NCI-H748 treated with DMSO at 0.1 percent for 48 hours (cell line): ENCODE data around the gene KDM4F.
"Not testable (repeated sequence)": the region's sequence is repeated elsewhere in the genome, so short reads cannot be mapped to it uniquely, and the experiment has no call there.

Source experiments
- DNase-seq: peaks from one replicate; lab custom pipeline; 2025; lab: John Stamatoyannopoulos, UW

Gene KDM4F

DNA sequence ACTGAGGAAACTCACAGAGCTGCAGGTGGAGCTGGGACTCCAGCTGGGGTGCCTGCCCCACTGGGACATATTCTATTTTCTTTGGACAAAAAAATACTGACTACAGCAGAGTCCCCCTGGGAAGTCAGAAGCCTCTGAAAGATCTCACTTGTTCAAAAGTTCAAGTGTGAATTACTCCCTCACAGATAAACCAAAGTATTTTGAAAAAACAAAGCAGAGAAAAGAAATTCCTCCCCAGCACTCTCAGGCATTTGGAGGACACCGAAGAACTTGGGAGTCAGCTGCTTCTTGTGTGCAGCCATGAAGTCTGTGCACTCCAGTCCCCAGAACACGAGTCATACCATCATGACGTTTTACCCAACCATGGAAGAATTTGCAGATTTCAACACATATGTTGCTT, at the start of gene KDM4F:
Gene KDM4F (plus strand): TSS at position 301 of the 400 bp plus-strand sequence.
- DNase-seq, result not testable (repeated sequence)

DNA sequence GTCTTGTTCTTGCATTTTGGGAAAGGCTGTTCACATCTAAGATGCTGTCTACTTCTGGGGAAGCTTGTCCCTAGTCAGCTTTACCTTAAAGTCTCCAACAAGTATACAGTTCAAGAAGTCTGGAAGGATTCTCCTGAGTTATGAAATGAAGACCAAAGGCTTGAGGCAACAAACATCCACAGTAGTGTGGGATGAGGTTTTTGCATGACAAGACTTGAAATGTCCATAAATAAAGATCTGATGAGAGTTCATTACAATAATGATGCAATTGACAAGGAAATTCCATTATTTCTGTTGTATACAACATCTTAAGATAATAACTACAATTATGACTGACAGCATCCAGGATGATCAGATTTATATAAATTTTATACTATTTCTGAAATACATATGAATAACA, 45.5 kb upstream of the KDM4F start:
- no peak for DNase-seq

DNA sequence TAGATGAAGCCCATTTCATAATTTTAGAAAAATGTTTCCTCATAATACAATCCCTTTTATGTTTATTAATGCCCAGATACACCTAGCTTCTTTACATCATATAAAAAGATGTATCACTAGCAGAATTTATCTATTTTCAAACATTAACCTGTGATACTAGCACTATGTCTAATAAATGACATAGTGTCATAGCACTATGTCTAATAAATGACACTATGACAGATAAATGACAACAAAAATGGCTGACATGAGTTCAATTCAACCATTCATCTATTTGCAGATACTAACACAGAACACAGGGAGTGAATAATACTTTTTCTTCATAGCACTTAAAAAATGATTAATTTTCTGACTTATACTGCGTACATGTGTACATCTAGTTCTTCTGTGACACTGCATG, 43.6 kb upstream of the KDM4F start:
- DNase-seq, result no peak

DNA sequence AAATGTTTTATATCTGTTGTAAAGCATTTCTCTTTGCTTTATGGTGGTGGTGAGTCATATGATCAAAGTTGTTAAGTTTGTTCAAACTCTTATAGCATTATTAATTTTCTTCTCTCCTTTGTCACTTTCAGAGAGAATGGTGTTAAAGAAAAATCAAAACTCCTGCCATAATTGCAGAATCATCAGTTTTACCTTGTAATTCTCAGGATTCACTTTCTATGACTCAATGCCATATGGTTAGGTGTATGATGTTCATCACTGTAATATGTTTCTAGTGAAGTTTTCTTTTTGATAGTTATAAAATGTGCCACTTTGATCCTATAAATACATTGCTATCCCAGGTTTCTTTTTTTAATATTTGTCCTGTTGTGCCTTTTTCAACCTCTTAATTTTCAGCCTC, 37.8 kb upstream of the KDM4F start:
- DNase-seq, result no peak

DNA sequence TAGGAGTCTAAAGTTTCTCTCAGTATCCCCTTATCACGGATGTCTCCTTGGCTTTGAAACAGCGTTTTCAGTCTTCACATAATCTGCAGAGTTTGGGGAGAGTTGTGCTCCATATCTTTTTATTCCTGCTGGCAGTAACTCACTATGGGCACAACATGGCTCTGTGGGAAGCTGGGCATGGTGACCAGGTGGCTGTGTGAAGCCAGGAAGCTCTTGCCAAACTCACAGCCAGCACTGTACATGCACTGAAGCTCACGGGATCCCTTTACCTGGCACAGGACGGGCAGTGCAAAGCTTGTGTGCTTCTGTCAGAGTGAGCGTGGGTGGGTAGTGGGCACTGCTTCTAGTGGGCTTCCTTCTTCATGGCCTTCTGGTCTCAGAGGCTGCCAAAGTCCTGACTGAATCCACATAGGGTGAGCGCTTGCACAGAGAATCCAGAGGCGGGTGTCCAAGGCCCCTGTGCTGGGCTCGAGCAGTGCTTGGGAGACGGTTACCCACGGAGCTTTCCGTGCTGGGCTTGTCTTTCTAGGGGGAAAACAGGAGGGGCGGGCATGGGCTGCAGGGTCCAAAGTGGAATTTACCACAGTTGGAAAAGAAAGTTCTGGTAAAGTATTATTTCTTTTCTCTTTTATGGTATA, 34.9 kb upstream of the KDM4F start:
- no peak for DNase-seq

DNA sequence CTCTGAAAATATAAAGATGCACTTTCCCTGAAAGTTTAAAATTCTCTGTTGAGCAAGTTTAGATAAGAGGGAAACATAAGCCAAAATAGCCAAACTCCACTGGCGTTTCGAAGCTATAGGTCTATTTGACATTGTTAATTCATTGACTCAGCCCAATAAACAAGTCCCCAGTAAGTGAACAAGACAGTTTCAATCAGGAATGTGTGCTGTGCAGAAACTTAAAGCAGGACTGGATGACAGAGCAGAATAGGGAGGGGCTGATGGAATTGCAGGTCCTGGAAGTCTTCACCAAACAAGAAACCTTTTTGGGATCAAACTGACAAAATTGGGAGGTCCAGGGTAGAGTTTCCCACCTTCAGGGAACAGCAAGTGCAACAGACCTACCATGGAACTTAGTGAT, 33.1 kb upstream of the KDM4F start:
- DNase-seq, result no peak

DNA sequence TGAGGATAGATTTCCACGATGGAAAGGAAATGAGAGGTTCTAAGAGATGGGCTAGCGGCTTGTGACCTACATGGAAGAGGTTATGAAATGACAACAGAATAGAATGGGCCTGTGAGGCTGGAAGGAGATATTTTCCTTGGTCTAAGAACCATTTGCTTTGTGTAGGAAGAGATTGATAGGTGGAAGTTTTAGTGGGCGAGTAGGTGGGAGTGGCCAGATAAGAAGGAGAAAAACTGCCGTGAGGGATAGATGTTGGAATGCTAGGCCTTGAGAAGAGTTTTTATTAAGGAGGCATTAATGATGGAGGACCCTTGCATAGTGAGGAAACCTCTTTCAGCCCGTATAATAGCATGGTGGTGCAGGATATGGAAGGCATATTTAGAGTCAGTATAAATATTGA, 27.8 kb upstream of the KDM4F start:
- not testable (repeated sequence) for DNase-seq

DNA sequence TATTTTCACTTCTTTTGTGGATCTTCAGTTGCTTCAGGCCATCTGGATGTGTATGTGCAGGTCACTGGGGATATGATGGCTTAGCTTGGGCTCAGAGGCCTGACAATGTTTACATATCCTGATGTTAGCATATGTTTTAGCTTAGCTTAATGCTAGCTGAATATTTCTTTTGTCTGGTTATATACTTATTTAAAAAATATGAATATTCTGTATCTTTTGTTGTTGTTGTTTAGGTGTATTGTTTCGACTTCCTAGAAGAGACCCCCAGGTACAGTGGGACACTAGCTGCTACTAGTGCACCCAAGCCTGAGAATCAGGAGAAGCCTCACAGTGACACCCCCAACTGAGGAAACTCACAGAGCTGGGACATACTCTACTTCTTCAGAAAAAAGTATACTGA, 24.3 kb upstream of the KDM4F start, which contains the start of gene KDM4E:
Gene KDM4E (plus strand): TSS at position 301 of the 400 bp plus-strand sequence. CDS start 300 bp downstream, outside the sequence.
- no peak for DNase-seq

DNA sequence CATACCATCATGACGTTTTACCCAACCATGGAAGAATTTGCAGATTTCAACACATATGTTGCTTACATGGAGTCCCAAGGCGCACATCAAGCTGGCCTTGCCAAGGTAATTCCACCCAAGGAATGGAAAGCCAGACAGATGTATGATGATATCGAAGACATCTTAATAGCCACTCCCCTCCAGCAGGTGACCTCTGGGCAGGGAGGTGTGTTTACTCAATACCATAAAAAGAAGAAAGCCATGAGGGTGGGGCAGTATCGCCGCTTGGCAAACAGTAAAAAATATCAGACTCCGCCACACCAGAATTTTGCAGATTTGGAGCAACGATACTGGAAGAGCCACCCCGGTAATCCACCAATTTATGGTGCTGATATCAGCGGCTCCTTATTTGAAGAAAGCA, 23.6 kb upstream of the KDM4F start:
- not testable (repeated sequence) for DNase-seq

DNA sequence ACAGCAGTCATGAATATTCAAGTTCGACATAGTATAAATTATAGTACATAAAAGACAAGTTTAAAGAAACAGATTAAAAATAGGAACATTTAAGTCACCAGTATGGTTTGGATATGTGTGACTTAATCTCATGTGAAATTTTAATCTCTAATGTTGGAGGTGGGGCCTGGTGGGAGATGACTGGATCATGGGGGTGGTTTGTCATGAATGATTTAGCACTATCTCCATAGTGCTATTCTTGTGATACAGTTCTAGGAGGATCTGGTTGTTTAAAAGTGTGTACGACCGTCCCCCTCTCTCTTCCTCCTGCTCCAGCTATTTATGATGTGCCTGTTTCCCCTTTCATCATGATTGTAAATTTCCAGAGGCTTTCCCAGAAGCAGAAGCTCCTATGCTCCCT, 20.9 kb upstream of the KDM4F start:
- no peak for DNase-seq

DNA sequence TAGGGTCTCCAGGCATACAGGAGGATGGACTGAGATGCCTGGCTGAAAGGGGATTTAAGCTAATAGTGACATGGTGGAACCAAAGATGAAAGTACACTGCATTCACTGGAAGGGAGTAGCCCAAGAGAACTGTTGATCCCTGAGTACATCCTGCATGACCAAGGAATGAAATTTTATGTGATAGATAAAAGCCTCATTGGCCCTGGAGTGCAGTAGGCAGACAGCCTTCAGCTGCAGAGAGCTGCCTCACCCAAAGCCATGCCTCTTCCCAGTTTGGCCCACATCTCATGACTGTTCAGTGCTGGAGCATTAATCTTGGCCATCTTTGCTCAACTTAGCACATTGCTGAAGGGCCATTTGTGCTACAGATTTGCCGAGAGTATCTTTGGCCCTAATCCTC, 16.2 kb upstream of the KDM4F start:
- DNase-seq, result no peak

DNA sequence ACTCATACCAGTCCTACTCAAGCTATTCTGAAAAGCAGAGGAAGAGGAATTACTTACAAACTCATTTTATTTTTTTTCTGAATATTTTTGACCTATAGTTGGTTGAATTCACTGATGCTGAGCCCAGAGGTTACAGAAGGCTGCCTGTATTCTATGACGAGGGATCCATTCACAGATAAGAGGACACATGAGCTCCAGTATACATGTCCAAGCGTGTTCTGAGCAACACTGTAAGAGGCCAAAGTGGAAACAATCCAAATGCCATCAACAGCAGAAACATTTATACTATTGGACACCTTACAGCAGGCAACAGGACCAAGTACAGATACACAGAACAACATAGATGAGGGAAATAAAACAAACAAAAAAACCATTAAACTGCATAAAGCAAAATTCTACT, 13.9 kb upstream of the KDM4F start:
- no peak for DNase-seq

DNA sequence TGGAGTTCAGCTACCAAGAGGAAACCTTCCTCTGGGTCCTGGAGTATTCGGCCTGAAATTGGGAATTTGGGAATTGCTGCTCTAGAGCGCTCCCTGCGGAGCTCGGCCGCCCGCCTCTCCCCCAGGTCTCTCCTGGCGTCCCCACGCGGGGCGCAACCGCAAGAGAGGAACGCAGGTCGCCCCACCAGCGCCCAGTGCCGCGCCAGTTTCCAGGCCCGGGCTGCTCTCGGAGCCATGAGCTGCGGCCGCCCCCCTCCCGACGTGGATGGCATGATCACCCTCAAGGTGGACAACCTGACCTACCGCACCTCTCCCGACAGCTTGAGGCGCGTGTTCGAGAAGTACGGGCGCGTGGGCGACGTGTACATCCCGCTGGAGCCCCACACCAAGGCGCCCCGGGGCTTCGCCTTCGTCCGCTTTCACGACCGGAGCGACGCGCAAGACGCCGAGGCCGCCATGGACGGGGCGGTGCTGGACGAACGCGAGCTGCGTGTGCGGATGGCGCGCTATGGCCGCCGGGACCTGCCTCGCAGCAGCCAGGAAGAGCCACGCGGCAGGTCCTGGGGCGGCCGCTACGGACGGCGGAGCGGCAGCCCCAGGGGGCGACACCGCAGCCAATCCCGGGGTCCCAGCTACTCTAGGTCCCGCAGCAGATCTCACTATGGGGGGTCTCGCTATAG, 11.7 kb upstream of the KDM4F start:
- not testable (repeated sequence) for DNase-seq

DNA sequence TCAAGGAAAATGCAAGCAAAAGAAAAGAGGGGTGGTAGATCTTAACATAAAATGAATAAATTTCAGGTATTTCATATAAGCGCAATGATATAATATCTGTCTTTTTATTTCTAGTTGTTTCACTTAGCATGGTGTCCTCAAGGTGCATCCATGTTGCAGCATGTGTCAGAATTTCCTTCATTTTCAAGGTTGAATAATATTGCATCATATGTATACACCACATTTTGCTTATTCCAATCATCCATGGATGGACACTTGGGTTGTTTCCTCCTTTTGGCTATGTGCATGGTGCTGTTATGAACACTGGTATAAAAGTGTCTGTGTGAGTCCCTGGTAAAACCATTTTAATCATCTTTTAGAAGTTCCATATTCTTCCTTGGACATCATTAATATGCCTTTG, 7.0 kb upstream of the KDM4F start:
- DNase-seq, result no peak

DNA sequence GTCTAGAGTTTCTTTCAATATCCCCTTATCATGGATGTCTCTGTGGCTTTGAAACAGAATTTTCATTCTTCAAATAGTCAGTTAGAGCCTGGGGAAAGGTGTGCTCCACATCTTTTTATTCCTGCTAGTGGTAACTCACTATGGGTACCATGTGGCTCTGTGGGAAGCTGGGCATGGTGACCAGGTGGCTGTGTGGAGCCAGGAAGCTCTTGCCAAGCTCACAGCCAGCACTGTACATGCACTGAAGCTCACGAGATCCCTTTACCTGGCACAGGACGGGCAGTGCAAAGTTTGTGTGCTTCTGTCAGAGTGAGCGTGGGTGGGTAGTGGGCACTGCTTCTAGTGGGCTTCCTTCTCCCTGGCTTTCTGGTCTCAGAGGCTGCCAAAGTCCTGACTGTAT, 6.3 kb upstream of the KDM4F start:
- no peak for DNase-seq

DNA sequence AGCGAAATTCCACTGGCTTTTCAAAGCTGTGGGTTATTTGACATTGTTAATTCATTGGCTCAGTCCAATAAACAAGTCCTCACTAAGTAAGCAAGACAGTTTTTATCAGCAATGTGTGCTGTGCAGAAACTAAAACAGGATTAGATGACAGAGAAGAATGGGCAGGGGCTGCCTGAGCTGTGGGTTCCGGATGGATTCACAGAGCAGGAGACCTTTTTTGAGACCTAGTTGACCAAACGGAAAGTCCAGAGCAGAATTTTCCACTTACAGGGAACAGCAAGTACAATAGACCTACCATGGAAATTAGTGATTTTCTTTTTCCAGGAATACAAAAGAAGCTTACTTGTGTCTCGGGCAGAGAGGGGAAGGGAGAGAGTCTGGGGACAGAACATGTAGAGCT, 5.2 kb upstream of the KDM4F start:
- no peak for DNase-seq

DNA sequence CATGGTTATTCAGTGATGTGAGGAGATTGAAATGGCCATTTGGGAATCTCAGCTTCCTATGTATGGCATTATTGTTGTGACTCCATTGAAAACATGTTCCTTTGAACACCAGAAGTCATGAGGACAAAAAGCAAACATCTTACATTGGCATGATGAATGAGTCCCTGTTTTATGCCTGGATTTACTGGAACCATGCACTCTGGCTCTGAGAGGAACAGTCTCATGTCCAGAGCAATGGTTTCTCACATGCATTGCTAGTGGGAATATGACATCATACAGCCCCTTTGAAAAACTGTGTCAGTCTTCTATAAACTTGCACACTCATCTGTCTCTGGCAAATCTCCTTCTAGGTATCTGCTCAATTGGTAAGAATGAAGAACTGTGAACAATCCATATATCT, 3.4 kb upstream of the KDM4F start:
- no peak for DNase-seq

DNA sequence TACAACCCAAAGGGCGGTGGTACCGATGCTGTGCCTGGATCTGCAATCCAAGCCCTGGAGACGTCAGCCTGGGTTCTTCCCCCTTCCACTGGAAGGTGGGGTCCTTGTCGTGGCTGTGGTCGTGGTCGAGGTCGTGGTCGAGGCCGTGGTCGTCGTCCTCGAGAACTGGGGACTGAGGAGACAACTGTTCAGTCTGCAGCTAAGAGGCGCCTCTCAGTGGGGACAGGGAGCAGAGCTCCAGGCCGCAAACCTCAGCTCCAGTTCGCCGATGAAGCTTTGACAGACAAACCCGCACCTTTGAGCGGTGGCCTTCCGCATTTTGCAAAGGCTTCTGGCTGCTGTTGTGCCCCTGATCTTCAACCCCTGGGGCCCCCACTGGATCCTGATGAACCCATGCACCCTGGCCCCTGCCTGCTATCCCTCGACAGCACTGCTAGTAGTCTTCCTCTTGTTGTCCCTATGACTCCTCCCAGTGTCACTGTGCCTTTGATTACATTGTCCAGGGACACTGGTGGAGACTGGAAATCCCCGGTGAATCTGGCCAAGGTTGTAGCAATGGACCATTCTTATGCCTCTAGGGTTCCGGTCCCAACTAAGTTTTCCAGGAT, 1.5 kb downstream of the KDM4F start:
- DNase-seq, result no peak

DNA sequence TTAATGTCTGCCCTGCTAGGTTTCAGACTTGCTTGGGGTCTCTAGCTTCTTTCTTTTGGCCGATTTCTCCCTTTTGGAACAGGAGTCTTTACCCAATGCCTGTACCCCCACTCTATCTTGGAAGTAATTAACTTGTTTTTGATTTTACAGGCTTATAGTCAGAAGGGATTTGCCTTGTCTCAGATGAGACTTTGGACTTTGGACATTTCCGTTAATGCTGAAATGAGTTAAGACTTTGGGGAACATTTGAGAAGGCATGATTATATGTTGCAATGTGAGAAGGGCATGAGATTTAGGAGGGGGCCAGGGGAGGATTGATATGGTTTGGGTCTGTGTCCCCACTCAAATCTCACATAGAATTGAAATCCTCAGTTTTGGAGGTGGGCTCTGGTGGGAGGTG, 5.1 kb downstream of the KDM4F start:
- no peak for DNase-seq

DNA sequence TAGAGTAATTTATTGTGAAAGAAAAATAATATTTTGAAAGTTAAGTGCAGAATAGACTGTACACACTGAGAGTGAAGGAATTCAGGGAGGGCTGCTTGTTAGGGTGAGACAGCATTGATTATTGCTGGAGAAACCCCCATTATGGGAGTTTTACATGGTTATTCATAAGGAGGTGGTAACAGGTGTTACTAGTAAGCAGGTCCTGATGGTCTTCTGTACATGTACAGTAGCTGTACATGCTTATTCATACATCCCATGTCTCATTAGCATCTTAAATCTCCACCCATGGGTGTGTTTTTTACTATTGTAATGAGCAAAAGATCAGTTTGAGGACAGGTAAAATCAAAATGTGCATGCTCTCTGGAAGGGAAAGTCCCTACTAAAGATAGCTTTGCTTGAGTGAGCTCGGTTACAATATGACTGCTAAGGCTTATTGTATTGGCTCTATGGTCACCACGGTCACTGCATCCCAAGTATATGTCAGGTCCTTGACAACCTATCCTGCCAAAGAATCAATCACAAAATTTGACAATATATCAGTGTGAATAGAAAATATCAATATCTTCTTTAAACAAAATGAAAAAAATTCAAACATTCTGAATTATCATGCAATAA, 6.2 kb downstream of the KDM4F start:
- DNase-seq, result no peak

DNA sequence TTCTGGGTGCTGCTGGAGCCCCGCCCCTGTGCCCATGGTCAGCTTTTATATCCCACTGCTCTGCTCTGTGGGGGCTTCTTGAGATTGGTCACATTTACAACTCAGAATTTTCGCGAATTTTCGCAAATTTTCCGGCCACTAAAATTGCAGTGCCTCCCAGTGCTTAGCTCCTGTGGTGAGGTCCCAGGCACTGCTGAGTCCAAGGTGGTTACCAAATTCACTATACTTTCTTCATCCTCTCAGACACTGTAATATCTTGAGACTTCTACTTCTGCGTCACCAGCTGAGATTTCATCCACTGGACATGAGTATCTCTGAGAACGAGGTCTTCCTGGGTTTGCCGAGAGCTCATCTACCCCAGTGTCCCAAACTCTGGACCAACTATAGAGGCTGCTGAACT, 8.7 kb downstream of the KDM4F start:
- DNase-seq, result no peak

DNA sequence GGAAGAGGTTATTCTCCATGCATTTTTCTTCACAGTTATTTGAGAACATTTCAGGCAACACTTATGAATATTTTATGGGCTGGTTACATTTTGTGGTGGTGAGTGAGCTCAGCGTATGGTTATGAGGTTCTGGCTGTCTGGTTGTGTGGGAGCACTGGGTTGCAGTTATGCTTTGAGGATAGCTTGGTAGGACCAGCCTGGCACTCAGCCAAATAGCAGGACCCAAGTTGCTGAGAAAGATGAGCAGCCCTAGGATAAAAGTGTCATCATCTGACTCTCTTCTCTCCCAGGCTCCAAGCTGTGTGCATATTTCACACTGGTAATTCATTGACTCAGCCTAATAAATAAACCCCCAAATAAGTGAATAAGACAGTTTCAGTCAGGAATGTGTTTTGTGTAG, 9.4 kb downstream of the KDM4F start:
- DNase-seq, result no peak

DNA sequence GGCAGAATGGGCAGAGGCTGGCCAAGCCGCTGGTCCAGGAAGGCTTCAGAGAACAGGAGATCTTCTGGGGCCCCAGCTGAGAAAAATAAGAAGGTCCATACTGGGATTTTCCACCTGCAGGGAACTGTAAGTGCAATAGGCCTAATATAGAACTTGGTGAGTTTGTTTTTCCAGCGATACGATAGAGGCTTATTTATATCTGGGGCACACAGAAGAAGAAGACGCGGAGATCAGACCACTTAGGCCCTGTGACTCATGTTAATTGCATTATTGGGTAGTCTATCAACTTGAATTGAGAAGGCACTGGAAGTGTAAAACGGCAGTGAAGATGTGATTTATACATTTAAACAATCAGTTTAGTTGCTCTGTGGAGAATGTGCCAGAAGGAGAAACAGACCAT, 9.8 kb downstream of the KDM4F start:
- DNase-seq, result no peak
